Measurements from ENCODE around the gene PSMD5. TPM values are rescaled to one million over a fixed set of nuclear protein-coding genes. Genes with fewer than 3 reads are reported as not detected.

PSMD5 gene
- total and polyA plus RNA-seq, 10 of the 15 experiments (the other 5 are each of a cell fraction or from before 2014, with no cell fraction given): 8.8 to 47.7 (median 25.1) TPM

- Histone ChIP-seq H4K20me1 (ENCODE audit: control insufficient read depth, insufficient read depth) (no peaks in the 10 kb centered on the region), H3K36me3 (ENCODE audit: control insufficient read depth in 2 of 2, insufficient read depth in 2 of 2, low read length in 1 of 2) (no peaks in the 10 kb centered on the region), H3K4me3 (peak overlapping the region; percentile 15; the same call in 1 of the 2 replicates), H3K79me2 (ENCODE audit: control insufficient read depth, insufficient read depth, low read length) (no peaks in the 10 kb centered on the region), H3K4me2 (ENCODE audit: control insufficient read depth, insufficient read depth) (peak overlapping the region; percentile 87), H3K27me3 (replicated peaks in 1 of 2; ENCODE audit: control insufficient read depth in 2 of 2, insufficient read depth in 2 of 2, low read length in 1 of 2) (no peaks in the 10 kb centered on the region), H3K9me3 (replicated peaks; ENCODE audit: control insufficient read depth, insufficient read depth, low read length) (no peaks in the 10 kb centered on the region), H2AFZ (ENCODE audit: control insufficient read depth, low read depth, low read length) (no peak overlapping the region; the same call in 1 of the 2 replicates), H3K9ac (ENCODE audit: control insufficient read depth, insufficient read depth, low read length) (peak overlapping the region; percentile 65; the same call in 1 of the 2 replicates), H3K27ac (ENCODE audit: control insufficient read depth, insufficient read depth) (peak overlapping the region; percentile 94), H3K4me1 (ENCODE audit: control insufficient read depth, insufficient read depth, low read length) (peaks cover 50% of the 10 kb centered on the region)
- no peak for DNase-seq (ENCODE audit: low read depth, low spot score)
- ChIA-PET CTCF (interaction anchor here (1.4 to 3.0 kb wide), 8 partner anchors 11 to 89 kb away, joined by 3 to 13 read pairs (median 4); no protein-coding TSS in a partner anchor), SMC1A (ENCODE audit: uncharacterized antibody, unreplicated experiment) (interaction anchor here (0.9 to 23.6 kb wide), 5 partner anchors 8 to 61 kb away, joined by 3 to 522 read pairs (median 5); partner anchors contain the start of gene TRAF1), POLR2A (interaction anchor here (1.1 to 15.6 kb wide), 5 partner anchors 10 to 169 kb away, joined by 3 to 383 read pairs (median 7); partner anchors contain the start of genes PHF19 and TRAF1), RAD21 (ENCODE audit: unreplicated experiment) (interaction anchor here (0.8 to 8.7 kb wide), 5 partner anchors 32 to 136 kb away, joined by 4 to 104 read pairs (median 8); partner anchors contain the start of gene TRAF1)
- FAIRE-seq: no peak
- BruUV-seq (replicated peaks): no TSS peak
- WGBS (ENCODE audit: insufficient coverage, insufficient replicate concordance, low lambda C conversion rate, missing lambda C conversion rate): 87% methylated on average over 10 of the region's 10 CpGs
- TF ChIP-seq ZNF274 (IDR thresholded peaks at IDR 0.05; ENCODE audit: insufficient read depth, insufficient read length) (no peak), STAT1 (conservative IDR thresholded peaks at IDR 0.05) (no peak), MLLT1 (IDR thresholded peaks at IDR 0.05) (peak; percentile 79; the same call in 1 of the 2 replicates), ZNF24 (IDR thresholded peaks at IDR 0.05) (no peak), BCL11A (IDR thresholded peaks at IDR 0.05; ENCODE audit: low read depth, low read length) (no peak), PKNOX1 (IDR thresholded peaks at IDR 0.05) (no peak)
- ATAC-seq: no peak
- intact Hi-C loops (cut with micrococcal nuclease; ENCODE audit: unreplicated experiment) (no loop called here), in situ Hi-C loops (cut with MboI) (no loop called here)
These were observed 48.6 kb upstream of the PSMD5 start for GRCh38 chr9:120891245-120891883.

Measured in GM12878 (cell line).